ENCODE measurements around the gene GULP1.

GRCh38 chr2:188570370-188570769 is 278.7 kb downstream of the GULP1 start:
- no peak for TF ChIP-seq POLR2AphosphoS5 (IDR thresholded peaks at IDR 0.05; ENCODE audit: low read depth, low read length)
- TF ChIP-seq TAF1 (IDR thresholded peaks at IDR 0.05; ENCODE audit: borderline replicate concordance, insufficient read depth, low read length): no peak
- no peak for TF ChIP-seq REST (IDR thresholded peaks at IDR 0.05; ENCODE audit: insufficient read depth in 1 of 2, low read depth in 2 of 2, low read length in 2 of 2)
